ENCODE data around the gene GABRA4. TPM values are rescaled to one million over a fixed set of nuclear protein-coding genes. Genes with fewer than 3 reads are reported as not detected.

The GABRA4 gene
- total RNA-seq, 4 donors from 2014 or later = 0.02 TPM; not detected in 3

DNA sequence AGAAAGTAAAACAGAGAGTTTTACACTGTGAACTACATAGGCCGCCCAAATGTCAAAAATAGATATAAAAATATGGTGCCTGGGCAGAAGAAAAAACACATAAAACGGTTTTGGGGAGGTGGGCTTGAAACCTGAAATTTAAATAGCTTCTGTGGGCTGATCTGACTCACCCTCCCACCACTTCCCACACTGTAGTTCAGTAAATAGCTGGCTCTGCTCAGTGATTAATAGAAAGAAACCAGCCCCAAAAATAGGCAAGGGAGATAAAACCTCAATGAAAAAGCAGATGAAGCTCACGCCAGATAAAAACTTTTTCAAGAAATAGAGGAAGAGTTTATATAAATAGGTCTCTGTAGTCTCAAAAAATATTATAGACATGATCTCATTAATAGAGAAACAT, 71.2 kb downstream of the GABRA4 start:
- no peak for DNase-seq
- Histone ChIP-seq H3K4me3 (no peak overlapping the region), H3K9me3 (no peaks in the 10 kb centered on the region), H3K36me3 (no peaks in the 10 kb centered on the region), H3K4me1 (no peaks in the 10 kb centered on the region), H3K27me3 (no peaks in the 10 kb centered on the region), H3K27ac (no peak overlapping the region)
- in situ Hi-C loops (cut with MboI; ENCODE audit: low sequenced_read_pairs in 4 of 4) = no loop called here
- ATAC-seq = no peak
- TF ChIP-seq, protein P1, sequence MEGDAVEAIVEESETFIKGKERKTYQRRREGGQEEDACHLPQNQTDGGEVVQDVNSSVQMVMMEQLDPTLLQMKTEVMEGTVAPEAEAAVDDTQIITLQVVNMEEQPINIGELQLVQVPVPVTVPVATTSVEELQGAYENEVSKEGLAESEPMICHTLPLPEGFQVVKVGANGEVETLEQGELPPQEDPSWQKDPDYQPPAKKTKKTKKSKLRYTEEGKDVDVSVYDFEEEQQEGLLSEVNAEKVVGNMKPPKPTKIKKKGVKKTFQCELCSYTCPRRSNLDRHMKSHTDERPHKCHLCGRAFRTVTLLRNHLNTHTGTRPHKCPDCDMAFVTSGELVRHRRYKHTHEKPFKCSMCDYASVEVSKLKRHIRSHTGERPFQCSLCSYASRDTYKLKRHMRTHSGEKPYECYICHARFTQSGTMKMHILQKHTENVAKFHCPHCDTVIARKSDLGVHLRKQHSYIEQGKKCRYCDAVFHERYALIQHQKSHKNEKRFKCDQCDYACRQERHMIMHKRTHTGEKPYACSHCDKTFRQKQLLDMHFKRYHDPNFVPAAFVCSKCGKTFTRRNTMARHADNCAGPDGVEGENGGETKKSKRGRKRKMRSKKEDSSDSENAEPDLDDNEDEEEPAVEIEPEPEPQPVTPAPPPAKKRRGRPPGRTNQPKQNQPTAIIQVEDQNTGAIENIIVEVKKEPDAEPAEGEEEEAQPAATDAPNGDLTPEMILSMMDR (IDR thresholded peaks at IDR 0.05 in 4 of 5, conservative IDR thresholded peaks at IDR 0.05 in 1 of 5) = no peak
- TF ChIP-seq POLR2A (IDR thresholded peaks at IDR 0.05) = no peak
- intact Hi-C loops (cut with DNase I; ENCODE audit: low total_unique reads) = no loop called here

DNA sequence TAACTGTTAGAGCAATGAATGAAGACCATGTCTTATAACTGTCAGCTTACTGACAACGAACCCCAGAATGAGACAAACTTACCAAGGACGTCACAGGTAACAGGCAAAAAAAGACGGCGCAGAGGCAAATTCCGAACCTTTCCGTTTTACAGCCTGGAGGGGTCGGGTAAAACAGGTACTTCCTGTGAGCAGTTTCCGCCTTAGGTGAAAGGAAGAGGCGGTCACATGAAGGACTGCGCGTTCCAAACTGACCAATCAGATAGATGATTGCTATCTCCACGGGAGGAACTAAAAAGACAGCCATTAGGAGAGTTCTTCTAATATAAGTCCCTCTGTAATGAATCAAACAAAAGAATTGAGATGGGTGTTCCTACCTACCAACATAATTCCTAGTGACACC, 84.3 kb downstream of the GABRA4 start, which contains the start of gene COX7B2:
COX7B2 (minus strand) TSS at position 168 of the 400 bp plus-strand sequence. CDS start 174,053 bp downstream, outside the sequence.
- in situ Hi-C loops (cut with MboI; ENCODE audit: low sequenced_read_pairs in 4 of 4) (no loop called here), intact Hi-C loops (cut with DNase I; ENCODE audit: low total_unique reads) (no loop called here)
- Histone ChIP-seq H3K27ac (no peak within 1 kb of the TSS), H3K4me1 (no peaks in the 10 kb centered on the region), H3K4me3 (no peak within 1 kb of the TSS), H3K9me3 (no peaks in the 10 kb centered on the region), H3K36me3 (no peaks in the 10 kb centered on the region), H3K27me3 (no peaks in the 10 kb centered on the region)
- ATAC-seq (no peak), DNase-seq (no peak)
- TF ChIP-seq, protein P1 (IDR thresholded peaks at IDR 0.05 in 4 of 5, conservative IDR thresholded peaks at IDR 0.05 in 1 of 5) = no peak
- TF ChIP-seq POLR2A (IDR thresholded peaks at IDR 0.05) = no peak

DNA sequence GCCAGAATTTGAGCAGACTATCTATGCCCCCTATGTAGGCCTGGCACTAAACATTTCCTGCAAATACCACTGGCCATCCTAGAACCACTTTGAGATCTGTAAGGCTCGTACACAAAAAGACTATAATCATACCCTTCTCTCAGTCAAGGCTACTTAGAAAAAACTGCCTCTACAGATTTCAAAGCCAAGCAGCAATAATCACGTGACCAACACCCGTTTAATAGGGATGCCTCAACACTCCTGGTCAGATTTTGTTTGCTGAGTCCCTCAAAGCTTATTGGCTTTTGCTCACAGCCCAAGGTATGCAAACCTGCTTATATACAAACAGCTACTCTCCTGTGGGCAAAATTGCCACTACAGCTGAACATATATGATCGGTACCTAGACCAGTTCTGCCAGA, 85.2 kb downstream of the GABRA4 start:
- H3K4me3 ChIP-seq = no peak overlapping the region
- H3K4me1 ChIP-seq = no peaks in the 10 kb centered on the region
- in situ Hi-C loops (cut with MboI; ENCODE audit: low sequenced_read_pairs in 4 of 4) (no loop called here), intact Hi-C loops (cut with DNase I; ENCODE audit: low total_unique reads) (no loop called here)
- ATAC-seq (no peak), DNase-seq (no peak)
- H3K27me3 ChIP-seq = no peaks in the 10 kb centered on the region
- H3K9me3 ChIP-seq = no peaks in the 10 kb centered on the region
- no peaks in the 10 kb centered on the region for H3K36me3 ChIP-seq
- TF ChIP-seq, protein P1 (IDR thresholded peaks at IDR 0.05 in 4 of 5, conservative IDR thresholded peaks at IDR 0.05 in 1 of 5) = no peak
- TF ChIP-seq POLR2A (IDR thresholded peaks at IDR 0.05) = no peak
- H3K27ac ChIP-seq = no peak overlapping the region

DNA sequence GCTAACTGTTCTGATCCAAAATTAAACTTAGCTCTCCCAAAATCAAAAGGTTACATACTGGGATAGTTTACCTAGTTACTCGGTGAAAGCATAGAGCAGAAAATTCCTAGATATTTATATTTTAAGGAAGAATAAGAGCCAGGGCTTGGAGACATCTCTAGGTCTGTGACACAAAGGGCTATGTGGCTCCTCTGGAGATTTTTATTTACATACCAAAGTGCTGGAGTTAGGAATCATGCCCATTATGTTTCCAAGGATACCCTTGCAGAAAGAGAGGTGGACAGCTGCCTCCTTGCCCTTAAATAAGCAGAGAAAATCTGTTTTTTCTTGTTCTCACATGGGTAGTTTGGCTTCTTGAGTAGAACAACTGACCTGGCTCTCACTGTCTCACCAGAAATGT, 93.3 kb downstream of the GABRA4 start:
- Histone ChIP-seq H3K27me3 (no peaks in the 10 kb centered on the region), H3K27ac (no peak overlapping the region), H3K4me3 (no peak overlapping the region), H3K36me3 (no peaks in the 10 kb centered on the region), H3K9me3 (no peaks in the 10 kb centered on the region), H3K4me1 (no peaks in the 10 kb centered on the region)
- in situ Hi-C loops (cut with MboI; ENCODE audit: low sequenced_read_pairs in 4 of 4) (no loop called here), intact Hi-C loops (cut with DNase I; ENCODE audit: low total_unique reads) (no loop called here)
- DNase-seq = no peak
- ATAC-seq = no peak
- TF ChIP-seq POLR2A (IDR thresholded peaks at IDR 0.05) = no peak
- TF ChIP-seq, protein P1 (IDR thresholded peaks at IDR 0.05 in 4 of 5, conservative IDR thresholded peaks at IDR 0.05 in 1 of 5) = no peak

DNA sequence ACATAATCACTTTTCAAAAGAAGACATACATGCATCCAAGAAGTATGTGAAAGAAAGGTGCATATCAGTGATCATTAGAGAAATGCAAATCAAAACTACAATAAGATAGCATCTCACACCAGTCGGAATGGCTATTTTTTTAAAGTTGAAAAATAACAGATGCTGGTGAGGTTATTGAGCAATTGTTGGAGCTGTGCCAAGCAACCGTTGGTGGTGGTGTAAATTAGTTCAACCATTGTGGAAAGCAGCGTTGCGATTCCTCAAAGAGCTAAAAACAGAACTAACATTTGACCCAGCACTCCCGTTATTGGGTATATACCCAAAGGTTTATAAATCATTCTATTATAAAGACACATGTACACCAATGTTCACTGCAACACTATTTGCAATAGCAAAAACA, 98.6 kb downstream of the GABRA4 start:
- no peaks in the 10 kb centered on the region for H3K4me1 ChIP-seq
- DNase-seq = no peak
- H3K9me3 ChIP-seq = no peaks in the 10 kb centered on the region

More for the DNA sequence above, 98.6 kb downstream of the GABRA4 start:
- ATAC-seq = no peak
- TF ChIP-seq, protein P1 (IDR thresholded peaks at IDR 0.05 in 4 of 5, conservative IDR thresholded peaks at IDR 0.05 in 1 of 5) = no peak
- TF ChIP-seq POLR2A (IDR thresholded peaks at IDR 0.05) = no peak
- no peaks in the 10 kb centered on the region for H3K36me3 ChIP-seq
- in situ Hi-C loops (cut with MboI; ENCODE audit: low sequenced_read_pairs in 4 of 4) (no loop called here), intact Hi-C loops (cut with DNase I; ENCODE audit: low total_unique reads) (no loop called here)
- H3K27me3 ChIP-seq = no peaks in the 10 kb centered on the region
- H3K27ac ChIP-seq = no peak overlapping the region
- no peak overlapping the region for H3K4me3 ChIP-seq

All from gastrocnemius medialis (tissue), 4 donors.